IPS-NIHi11 (cell line): Measurements from ENCODE around the gene NDUFAF7.
"Not testable (repeated sequence)": the region's sequence is repeated elsewhere in the genome, so short reads cannot be mapped to it uniquely, and the experiment has no call there.

ENCODE experiments used
- DNase-seq: peaks from one replicate; pipeline ENCODE4 v3.0.0; 2012; ENCODE audit warnings: mixed read lengths, low spot score

Gene NDUFAF7

GRCh38 chr2:37219046-37219445 lies 12.4 kb upstream of the NDUFAF7 start:
- no peak for DNase-seq

- no peak for DNase-seq
Observed at GRCh38 chr2:37223131-37223530, 8.3 kb upstream of the NDUFAF7 start.

GRCh38 chr2:37224063-37224462 lies 7.4 kb upstream of the NDUFAF7 start:
- DNase-seq, result peak; percentile 12

- not testable (repeated sequence) for DNase-seq
Observed at GRCh38 chr2:37225129-37225528, 6.3 kb upstream of the NDUFAF7 start.

- no peak for DNase-seq
Observed at GRCh38 chr2:37226863-37227262, 4.6 kb upstream of the NDUFAF7 start.

- DNase-seq, result no peak
Observed at GRCh38 chr2:37228788-37229187, 2.7 kb upstream of the NDUFAF7 start.

- peak; percentile 11 for DNase-seq
Observed at GRCh38 chr2:37230581-37230980, 877 bp upstream of the NDUFAF7 start.

GRCh38 chr2:37232131-37232933 lies 874 bp downstream of the NDUFAF7 start:
- DNase-seq, result peak; percentile 44

GRCh38 chr2:37243435-37243834 lies 12.0 kb downstream of the NDUFAF7 start:
- no peak for DNase-seq

GRCh38 chr2:37244017-37244416 lies 12.6 kb downstream of the NDUFAF7 start:
- no peak for DNase-seq

GRCh38 chr2:37244755-37245154 lies 13.3 kb downstream of the NDUFAF7 start:
- no peak for DNase-seq

- no peak for DNase-seq
Observed at GRCh38 chr2:37246205-37246604, 14.7 kb downstream of the NDUFAF7 start.

GRCh38 chr2:37250869-37251740 lies 19.6 kb downstream of the NDUFAF7 start:
- no peak for DNase-seq

- DNase-seq, result no peak
Observed at GRCh38 chr2:37262522-37262921, 31.1 kb downstream of the NDUFAF7 start.

- peak; percentile 18 for DNase-seq
Observed at GRCh38 chr2:37263839-37264238, 32.4 kb downstream of the NDUFAF7 start.

GRCh38 chr2:37267685-37268084 lies 36.2 kb downstream of the NDUFAF7 start:
- no peak for DNase-seq

- DNase-seq, result no peak
Observed at GRCh38 chr2:37268111-37268510, 36.7 kb downstream of the NDUFAF7 start.

- peak; percentile 23 for DNase-seq
Observed at GRCh38 chr2:37271376-37272067, 40.1 kb downstream of the NDUFAF7 start.

- no peak for DNase-seq
Observed at GRCh38 chr2:37274359-37274965, 43.0 kb downstream of the NDUFAF7 start.

GRCh38 chr2:37276291-37276690 lies 44.8 kb downstream of the NDUFAF7 start:
- DNase-seq, result no peak

- DNase-seq, result no peak
Observed at GRCh38 chr2:37281916-37282315, 50.5 kb downstream of the NDUFAF7 start.

- DNase-seq, result no peak
Observed at GRCh38 chr2:37282746-37283145, 51.3 kb downstream of the NDUFAF7 start.
